GM11168 (cell line): ENCODE results near the gene ANKRD62.
"Not testable (repeated sequence)": the region's sequence is repeated elsewhere in the genome, so short reads cannot be mapped to it uniquely, and the experiment has no call there.

Experiments
- in situ Hi-C: fragments of 300-500 bp; cut with MboI; formaldehyde crosslinking; loops from one replicate; pipeline ENCODE4 v1.12.0; 2022; ENCODE audit warnings: low sequenced_read_pairs; ENCODE audit not compliant: unreplicated experiment

The ANKRD62 gene

DNA sequence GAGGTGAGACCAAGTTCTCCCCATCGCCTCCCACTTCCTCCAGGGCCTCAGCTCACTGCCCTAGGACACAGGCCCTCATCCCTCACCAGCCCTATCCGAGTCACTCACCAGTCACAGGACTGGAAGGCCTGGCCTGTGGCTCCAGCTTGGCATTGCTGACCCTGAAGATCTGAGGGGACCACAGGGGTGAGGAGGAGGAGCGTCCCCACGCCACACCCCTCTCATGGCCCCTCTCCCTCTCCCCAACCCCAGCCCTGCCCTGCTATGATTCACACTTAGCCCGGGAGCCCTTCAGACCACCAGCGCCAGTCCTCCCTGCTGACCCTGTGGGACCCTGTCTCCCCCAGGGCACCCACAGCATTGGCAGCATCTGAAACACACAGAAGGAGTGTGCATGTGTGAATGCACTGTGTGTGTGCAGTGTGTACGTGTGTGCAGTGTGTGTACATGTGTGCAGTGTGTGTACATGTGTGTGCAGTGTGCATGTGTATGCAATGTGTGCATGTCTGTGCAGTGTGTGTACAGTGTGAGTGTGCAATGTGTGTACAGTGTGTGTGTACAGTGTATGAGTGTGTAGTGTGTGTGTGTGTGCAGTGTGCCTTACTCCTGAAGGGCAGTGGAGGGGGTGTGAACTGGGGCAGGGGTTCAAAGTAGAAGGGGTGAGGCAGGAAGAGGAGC, 29.4 kb upstream of the ANKRD62 start:
- in situ Hi-C loops, result no loop called here

DNA sequence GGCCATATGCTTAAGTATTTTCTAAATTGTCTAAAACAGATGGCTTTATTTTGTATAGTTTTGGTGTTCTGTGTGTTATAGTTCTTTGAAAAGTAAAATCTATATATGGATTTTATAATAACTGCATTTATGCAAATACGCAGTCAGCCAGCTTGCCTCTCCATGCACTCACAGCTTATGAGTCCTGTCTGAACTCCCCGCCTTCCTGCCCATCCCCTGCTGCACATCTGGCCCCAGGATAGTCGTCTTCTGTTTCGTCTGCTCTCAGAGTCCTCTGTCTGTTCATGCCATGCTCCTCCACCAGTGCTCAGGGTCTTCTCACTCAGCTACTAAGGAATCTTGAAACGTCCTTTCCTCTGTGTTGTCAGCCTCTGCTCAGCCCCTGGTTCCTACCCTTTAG, 28.2 kb upstream of the ANKRD62 start:
- in situ Hi-C loops, result no loop called here

DNA sequence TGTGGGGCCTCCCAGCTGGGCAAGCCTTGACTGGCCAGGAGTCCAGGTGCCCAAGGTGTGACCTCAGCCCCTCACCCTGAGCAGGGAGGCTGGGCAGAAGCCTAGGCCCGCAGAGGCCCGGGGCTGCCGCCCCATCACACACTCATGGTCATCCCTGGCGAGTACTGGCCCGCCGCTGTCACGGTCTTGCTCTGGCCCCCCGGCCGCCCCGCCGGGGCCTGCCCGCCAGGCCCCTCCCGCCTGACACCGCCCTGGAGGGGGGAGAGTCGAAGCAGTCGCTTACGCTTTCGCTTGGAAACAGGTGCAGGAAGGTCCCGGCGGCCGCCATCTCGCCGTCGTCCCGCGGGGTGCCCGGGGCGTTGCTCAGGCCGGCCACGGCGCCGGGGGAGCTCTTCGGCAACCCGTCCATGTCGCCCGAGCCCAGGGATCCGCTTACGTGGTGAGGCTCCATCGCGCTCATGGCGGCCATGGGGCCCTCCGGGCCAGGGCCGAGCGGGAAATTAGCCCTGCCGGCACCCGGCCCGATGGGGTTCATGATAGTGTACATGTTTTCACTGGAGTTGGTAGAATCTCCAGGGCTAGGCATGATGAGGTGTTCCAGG, 26.6 kb upstream of the ANKRD62 start:
- in situ Hi-C loops, result no loop called here

DNA sequence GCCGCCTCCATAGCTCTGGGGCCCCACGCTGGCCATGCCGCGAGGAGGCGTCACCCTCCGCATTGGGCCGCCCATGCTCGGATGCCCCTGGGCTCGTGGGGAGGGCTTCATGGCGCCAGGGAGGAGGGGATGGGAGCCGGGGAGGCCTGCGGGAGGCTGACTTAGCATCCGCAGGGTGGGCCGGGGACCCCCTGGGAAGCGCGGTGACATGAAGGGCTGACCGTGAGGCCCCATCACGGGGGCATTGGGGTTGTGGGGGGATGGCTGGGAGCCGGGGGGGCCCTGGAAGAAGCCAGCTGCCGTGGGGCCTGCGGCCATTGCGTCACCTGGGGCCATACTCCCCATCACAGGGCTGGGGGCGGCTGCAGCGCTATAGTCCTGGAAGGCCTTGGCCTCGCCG, 26.0 kb upstream of the ANKRD62 start:
- in situ Hi-C loops, result no loop called here

DNA sequence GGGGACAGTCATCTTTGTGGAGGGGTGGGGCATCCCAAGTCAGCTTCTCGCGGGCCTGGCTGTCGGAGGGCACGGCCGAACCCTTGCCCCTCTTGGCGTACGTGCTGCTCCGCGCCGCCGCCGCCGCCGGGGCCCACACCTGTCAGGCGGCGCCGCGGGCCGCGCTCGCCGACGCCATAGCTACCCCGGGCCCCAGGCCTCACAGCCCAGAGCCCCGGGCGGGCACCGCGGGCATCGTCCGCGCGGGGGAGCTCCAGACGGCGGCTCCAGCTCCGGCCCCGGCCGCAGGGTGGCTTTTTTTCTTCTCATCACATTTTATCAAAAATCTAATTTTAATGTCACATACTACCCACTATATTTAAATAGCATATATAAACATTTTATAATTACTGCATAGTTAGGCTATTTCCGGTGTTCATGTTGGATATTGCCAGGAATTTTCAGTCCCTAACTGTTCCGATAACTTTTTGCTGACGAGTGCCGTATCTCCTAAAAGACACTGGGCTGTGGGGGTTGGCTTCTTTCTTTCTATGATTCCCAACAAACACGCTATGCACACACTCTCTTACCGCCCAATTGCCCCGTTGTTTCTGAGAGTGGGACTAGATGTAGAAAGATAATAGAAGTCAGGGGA, 25.2 kb upstream of the ANKRD62 start:
- in situ Hi-C loops, result not testable (repeated sequence)

DNA sequence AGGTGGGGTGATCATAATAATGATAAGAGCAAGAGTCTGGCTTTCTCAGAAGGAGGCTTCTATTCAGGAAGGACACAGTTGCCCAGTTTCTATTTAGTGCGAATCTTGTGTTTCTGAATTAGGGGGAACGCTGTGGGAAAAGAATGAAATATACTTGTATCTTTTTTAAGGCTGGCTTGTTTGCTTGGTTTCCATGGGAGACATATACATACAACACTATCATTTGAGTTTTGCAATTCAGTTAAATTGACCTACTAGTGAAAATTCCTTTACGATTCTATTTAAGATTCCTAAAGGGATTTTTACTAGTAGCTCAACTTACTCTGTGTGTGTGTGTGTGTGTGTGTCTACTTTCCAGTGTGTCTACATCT, 24.7 kb upstream of the ANKRD62 start:
- in situ Hi-C loops, result no loop called here

DNA sequence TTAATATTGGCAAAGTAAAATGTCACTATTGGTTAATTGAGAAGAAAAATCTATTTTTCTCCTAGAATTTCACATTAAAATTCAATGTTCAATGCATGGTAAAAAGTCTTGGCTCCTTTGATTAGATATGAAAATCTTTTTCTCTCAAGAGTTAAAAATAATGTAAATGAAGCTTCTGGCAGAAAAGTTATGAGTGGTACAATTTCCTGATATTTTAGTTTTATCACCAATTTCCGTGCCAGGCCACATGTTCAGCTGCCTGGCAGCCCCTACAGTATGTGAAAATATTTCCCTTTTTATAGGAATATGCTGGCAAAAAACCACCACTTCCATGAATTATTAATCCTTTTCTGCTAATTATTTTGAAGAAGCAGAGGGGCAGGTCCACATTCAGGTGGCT, 22.6 kb upstream of the ANKRD62 start:
- in situ Hi-C loops, result not testable (repeated sequence)

DNA sequence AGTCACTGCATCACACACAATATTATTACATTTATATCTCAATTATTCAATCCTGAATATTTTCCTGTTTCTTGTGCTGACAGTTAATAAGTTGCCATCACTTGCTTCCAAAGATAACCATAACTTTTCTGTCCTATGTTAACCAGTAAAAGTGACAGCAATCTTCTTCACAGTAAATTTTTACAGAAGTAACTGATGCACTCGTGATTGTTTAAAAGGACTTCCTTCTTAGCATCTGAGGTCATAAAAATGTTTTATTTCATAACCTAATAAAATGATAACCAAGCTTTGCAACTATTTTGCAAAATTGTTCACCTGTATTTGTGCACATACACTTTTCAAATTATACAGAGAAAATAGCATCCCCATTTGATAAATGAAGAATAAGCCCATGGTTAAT, 20.6 kb upstream of the ANKRD62 start:
- in situ Hi-C loops, result no loop called here

DNA sequence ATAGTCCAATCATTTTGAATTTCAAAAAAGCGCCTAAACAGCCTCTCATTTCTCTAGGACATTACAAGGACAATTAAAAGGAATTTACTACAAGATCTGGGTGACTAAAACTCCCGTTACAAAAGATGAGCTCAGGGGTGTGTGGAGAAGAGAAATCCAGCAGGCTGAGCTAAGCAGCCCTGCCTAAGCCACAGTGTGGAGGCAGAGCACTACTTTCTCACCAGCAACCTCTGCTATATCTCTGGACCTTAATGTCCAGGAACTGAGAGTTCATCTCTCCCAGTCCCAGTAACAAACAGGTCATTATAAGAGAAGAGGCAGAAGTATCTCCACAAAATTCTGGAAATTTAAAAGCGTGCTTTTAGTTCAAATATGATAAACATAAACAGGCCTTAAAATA, 18.9 kb upstream of the ANKRD62 start:
- in situ Hi-C loops, result loop anchor here (5.0 kb wide), 1 partner anchor 1162 kb away; no protein-coding TSS in a partner anchor

DNA sequence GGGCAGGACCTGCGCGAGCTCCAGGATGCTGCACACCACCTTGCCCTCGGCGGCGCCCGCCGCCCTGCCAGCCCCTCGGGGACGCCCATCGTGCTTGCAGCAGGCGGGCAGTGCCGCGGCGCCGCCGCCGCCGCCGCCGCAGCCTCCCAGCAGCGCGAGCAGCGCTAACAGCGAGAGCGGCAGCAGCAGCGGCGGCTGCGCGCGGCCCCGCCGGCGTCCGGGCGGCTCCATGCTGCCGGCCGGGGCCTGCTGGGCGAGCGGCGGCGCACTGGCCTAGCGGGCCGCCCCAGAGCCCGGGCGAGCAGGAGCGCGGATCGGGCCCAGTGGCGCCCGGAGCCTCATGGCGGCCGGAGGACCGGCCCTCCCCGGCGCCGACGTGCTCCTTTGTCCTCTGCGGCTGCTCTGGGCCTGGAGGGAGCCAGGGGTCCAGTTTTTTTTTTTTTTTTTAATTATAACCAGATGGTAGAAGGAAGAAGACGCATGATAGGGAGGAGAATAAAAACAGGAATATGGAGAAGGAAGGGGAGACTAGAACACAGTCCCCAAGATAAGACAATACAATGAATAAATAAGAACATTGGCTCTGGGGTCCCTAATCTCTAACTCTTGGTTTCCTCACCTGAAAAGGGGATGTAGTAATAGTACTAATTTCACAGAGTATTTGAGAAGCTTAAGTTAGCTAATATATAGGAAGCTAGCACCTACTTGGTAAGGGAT, 17.1 kb upstream of the ANKRD62 start:
- in situ Hi-C loops, result loop anchor here (5.0 kb wide), 1 partner anchor 1164 kb away; no protein-coding TSS in a partner anchor

DNA sequence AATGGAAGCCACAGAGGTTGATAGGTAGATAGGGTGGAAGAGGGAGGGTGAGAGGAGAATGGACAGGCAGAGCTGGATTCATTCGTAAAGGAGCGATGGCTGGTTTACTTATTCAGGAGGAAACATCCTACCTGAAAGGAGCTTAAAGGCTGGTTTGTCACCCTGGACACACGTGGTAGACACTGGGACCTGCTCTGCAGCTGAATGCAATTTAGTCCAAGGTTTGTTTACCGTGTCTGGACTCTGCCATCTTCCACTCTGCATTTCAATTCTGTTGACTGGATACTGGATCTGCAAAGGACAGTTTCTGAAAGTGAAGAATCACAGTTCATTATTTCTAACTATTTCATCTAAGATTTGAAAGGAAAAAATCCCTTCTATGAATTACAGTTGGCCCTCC, 15.6 kb upstream of the ANKRD62 start:
- in situ Hi-C loops, result loop anchor here (5.0 kb wide), 1 partner anchor 1166 kb away; no protein-coding TSS in a partner anchor

DNA sequence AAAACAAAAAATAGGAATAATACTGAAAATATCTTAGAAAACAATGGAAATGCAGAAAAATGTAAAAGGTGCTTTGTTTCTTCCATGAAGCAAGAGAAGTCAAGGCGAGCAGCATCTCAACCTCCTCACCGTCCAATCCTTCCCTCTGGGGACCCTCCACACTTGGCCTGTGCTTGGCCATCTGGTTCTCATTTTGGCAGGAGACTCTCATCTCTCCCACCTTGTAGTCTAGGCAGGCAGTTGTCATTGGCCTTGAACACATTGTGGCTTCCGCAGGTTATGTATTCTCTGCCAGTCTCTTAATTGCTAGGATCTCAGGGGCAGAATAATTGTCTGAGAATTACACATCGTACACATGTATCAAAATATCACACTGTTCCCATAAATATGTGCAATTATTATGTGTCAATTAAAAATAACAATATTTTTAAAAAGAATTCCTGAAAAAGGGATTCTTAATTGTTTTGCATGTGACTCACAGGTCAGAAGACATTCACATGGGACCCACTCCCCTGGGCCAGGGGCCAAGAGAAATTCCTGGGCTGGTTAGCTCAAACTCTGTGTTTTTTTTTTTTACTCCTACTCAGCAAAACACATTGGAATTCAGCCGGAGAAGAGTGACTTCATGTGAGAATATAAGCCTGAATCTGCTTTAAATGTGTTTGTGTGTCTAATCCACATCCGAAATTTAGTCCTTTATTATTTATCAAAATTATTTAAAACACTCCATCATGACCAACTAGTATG, 14.0 kb upstream of the ANKRD62 start:
- in situ Hi-C loops, result loop anchor here (5.0 kb wide), 1 partner anchor 1167 kb away; no protein-coding TSS in a partner anchor

DNA sequence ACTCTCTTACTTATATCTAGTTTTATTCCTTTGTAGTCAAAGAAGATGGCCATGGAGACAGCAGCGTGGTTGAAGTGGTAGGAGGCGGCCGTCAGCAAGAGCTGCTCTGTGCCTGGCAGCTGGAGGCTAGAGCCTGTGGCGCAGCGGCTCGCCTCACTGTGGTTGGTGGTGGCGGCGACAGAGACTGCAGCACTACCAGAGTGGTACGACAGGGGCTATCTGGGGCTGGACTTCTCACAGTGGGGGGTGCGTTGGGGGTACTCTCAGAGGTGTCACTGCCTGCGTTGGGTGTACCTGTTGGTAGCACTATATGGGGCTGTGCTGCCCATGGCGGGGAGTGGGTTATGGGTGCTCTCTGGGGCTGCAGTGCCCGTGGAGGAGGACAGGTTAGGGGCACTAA, 8.5 kb upstream of the ANKRD62 start:
- in situ Hi-C loops, result no loop called here

DNA sequence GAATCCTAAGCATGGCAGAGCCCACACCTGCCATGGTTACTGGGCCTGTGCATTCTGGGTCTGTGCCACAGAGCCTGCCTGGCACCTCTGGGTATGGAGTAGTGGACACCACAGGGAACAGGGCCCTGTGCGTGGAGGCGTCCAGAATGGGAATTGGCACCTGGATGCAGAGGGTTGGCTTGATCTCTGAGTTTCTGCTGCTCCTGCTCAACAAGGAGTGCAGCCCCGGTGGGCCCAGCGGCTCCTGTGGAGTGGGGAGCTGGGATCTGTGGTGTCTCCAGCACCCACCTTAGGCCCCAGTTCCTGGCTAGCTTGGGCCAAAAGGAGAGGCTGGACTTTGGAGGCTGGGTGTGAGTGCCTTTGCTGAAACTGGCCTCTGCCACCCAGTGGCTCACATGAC, 7.9 kb upstream of the ANKRD62 start:
- in situ Hi-C loops, result no loop called here

DNA sequence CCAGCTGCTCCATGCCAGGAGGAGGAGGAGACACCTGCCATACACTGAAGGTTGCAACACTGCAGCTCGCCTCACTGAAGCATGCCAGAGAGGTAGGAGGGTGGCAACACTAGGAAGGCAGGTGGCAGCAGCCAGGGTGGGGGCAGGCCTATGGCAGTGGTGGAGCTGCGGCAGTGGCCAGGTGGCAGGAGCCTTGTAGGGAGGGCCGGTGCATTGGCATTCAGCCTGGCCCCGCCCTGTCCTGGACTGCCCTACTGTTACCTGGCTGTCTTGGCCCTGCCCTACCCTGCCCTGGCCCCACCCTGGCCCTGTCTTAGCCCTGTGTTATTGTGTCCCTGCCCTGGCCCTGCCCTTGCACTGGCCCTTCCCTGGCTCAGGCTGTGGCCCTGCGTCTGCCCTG, 7.4 kb upstream of the ANKRD62 start:
- in situ Hi-C loops, result no loop called here

DNA sequence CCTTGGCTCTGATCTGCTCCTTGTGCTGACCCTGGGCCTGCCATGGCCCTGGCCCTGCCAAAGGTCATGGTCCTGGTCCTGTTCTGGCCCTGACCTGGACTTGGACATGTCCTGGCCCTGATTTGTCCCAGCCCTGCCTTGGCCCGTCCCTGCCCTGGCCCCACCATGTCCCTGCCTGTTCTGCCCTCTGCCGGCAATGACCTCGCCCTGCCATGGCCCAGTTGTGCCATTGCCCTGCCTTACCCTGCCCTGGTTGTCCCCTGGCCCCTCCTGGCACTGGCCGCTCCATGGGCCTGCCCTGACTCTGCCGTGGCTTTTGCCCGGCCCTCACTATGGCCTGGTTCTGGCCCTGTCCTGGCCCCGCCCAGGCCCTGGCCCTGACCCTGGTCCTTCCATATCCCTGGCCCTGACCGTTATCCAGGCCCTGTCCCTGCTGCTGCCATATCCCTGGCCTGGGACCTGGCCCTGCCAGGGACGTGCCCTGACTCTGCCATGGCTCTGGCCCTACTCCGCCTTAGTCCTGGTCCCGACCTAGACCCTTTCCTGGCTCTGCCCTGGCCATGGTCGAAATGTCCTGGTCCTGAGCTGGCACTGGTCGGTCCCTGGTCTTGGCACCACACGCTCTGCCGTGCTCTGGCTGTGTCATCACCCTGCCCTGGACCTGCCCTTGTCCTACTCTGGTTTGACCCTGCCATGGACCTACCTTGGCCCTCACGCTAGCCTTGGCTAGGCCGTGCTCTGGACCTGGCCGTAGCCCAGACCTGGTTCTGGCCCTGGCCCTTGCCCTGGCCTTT, 6.8 kb upstream of the ANKRD62 start:
- in situ Hi-C loops, result no loop called here

DNA sequence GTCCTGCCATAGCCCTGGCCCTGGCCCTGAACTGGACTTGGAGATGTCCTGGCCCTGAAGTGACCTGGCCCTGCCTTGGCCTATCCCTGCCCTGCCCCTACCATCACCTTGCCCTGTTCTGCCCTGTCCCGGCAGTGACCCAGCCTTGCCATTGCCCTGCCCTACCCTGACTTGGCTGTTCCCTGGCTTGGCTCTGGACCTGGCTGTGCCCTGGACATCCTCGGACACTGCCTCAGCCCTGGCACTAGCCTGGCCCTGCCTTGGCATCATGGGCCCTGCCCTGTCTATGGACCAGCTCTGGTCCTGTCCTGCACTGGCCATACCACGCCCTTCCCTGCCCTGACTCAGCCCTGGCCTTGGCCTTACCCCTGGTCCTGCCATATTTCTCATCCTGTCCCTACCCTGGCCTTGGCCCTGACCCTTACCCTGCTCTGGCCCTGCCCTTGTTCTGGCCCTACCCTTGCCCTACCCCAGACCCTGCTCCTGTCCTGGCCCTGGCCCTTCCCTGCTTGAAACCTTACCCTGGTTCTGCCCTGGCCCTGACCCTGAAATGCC, 6.1 kb upstream of the ANKRD62 start:
- in situ Hi-C loops, result no loop called here

DNA sequence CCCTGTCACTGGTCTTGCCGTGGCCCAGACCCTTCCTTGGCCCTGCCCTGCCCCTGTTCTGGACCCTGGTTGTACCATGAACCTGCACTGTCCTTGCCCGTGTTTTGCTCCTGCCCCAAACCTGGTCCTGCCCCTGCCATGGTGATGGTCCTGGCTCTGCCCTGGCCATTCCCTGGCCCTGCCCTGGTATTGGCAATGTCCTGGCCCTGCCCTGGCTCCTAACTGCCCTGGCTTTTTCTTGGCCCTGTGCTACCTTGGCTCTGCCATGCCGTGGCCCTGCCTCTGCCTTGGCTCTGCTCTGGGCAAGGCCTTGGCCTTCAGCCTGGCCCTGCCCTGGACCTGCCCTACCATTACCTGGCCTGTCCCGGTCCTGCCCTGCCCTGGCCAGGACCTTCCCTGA, 5.5 kb upstream of the ANKRD62 start:
- in situ Hi-C loops, result no loop called here

DNA sequence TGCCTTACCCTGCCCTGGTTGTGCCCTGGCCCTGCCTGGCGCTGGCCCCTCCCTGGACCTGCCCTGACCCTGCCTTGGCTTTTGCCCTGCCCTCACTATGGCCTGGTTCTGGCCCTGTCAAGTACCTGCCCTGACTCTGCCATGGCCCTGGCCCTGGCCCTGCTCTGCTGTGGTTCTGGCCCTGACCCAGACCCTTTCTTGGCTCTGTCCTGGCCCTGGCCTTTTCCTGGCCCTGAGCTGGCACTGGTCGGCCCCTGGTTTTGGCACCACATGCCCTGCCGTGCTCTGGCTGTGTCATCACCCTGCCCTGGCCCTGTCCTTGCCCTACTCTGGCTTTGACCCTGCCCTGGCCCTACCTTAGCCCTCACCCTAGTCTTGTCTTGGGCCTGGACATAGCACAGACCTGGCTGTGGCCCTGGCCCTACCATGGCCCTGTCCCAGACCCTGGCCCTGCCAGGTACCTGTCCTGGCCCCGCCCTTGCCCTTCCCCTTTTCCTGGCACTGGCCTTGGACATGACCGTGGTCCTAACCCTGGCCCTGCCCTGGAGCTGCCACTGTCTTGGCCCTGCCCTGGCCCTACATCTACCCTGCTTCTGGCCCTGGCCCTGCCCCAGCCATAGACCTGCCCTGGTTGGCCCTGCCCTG, 4.8 kb upstream of the ANKRD62 start:
- in situ Hi-C loops, result no loop called here
